ENCODE data around the gene OR5K1.
A peak's percentile ranks its signal among the peaks of the same experiment; 100 is the strongest.

The OR5K1 gene

GRCh38 chr3:98500019-98500418, 37.0 kb downstream of the OR5K1 start (continued):
- peak; percentile 89 for TF ChIP-seq ATF2 (tag by site-specific recombination; IDR thresholded peaks at IDR 0.05; ENCODE audit: low read depth)
- TF ChIP-seq ZNF366 (tag by site-specific recombination; conservative IDR thresholded peaks at IDR 0.05), result peak; percentile 81
- no peak; the same call in 1 of the 2 replicates for TF ChIP-seq ZNF692 (tag by site-specific recombination; IDR thresholded peaks at IDR 0.05)
- TF ChIP-seq ZSCAN23 (tag by site-specific recombination; IDR thresholded peaks at IDR 0.05), result 0 out of 2 replicates have a peak, but pooled peaks have one; percentile 79
- TF ChIP-seq INSM2 (tag by site-specific recombination; IDR thresholded peaks at IDR 0.05), result peak; percentile 92
- TF ChIP-seq ZNF510 (tag by site-specific recombination; IDR thresholded peaks at IDR 0.05; ENCODE audit: insufficient replicate concordance), result no peak
- TF ChIP-seq ZNF514 (tag by site-specific recombination; IDR thresholded peaks at IDR 0.05), result no peak
- peak; percentile 47 for TF ChIP-seq IKZF3 (tag by site-specific recombination; IDR thresholded peaks at IDR 0.05)
- TF ChIP-seq ZNF184 (tag by site-specific recombination; IDR thresholded peaks at IDR 0.05), result 0 out of 2 replicates have a peak, but pooled peaks have one; percentile 9
- no peak for TF ChIP-seq ZNF654 (tag by site-specific recombination; IDR thresholded peaks at IDR 0.05; ENCODE audit: low read depth)
- TF ChIP-seq ZNF362 (tag by site-specific recombination; IDR thresholded peaks at IDR 0.05), result 0 out of 2 replicates have a peak, but pooled peaks have one; percentile 59
- peak; percentile 58 for TF ChIP-seq ZIC2 (tag by site-specific recombination; IDR thresholded peaks at IDR 0.05)
- TF ChIP-seq ZSCAN30 (tag by site-specific recombination; IDR thresholded peaks at IDR 0.05), result peak; percentile 47; the same call in 1 of the 2 replicates
- TF ChIP-seq ZNF664 (tag by site-specific recombination; IDR thresholded peaks at IDR 0.05), result peak; percentile 27; the same call in 1 of the 2 replicates
- TF ChIP-seq ZNF2 (tag by site-specific recombination; IDR thresholded peaks at IDR 0.05), result peak; percentile 67; the same call in 1 of the 2 replicates
- TF ChIP-seq ZEB2 (tag by site-specific recombination; IDR thresholded peaks at IDR 0.05), result peak; percentile 52; the same call in 1 of the 2 replicates
- TF ChIP-seq ZNF18 (tag by site-specific recombination; IDR thresholded peaks at IDR 0.05), result peak; percentile 66; the same call in 1 of the 2 replicates
- peak; percentile 80 for TF ChIP-seq ZBTB44 (tag by site-specific recombination; IDR thresholded peaks at IDR 0.05)
- TF ChIP-seq ZNF639 (tag by site-specific recombination; IDR thresholded peaks at IDR 0.05), result peak; percentile 64; the same call in 1 of the 2 replicates
- TF ChIP-seq PRDM10 (tag by site-specific recombination; IDR thresholded peaks at IDR 0.05), result peak; percentile 61; the same call in 1 of the 2 replicates
- TF ChIP-seq ZSCAN4 (tag by site-specific recombination; IDR thresholded peaks at IDR 0.05), result peak; percentile 56
- no peak for TF ChIP-seq ZNF426 (tag by site-specific recombination; IDR thresholded peaks at IDR 0.05)
- no peak for TF ChIP-seq ZNF677 (tag by site-specific recombination; IDR thresholded peaks at IDR 0.05)

Measured in HEK293 (cell line).